Endodermal cell (in vitro differentiated cells): ENCODE data around the gene BEND6. TPM values are rescaled to one million over a fixed set of nuclear protein-coding genes. Genes with fewer than 3 reads are reported as not detected.

Experiments
- DNase-seq: peaks from one replicate; pipeline ENCODE4 v3.0.0-alpha.2; 2017
- H3K27ac ChIP-seq: 2 replicates; pipeline ENCODE4 v1.5.1; 2013; ENCODE audit warnings: mild to moderate bottlenecking, low read depth, low read length, moderate library complexity
- H3K27me3 ChIP-seq: 2 replicates; pipeline ENCODE4 v1.6.1; 2013; ENCODE audit warnings: mild to moderate bottlenecking, low read length, moderate library complexity; ENCODE audit not compliant: insufficient read depth, control insufficient read depth, poor library complexity, severe bottlenecking
- H3K36me3 ChIP-seq: 2 replicates; pipeline ENCODE4 v1.7.0; 2013; ENCODE audit warnings: mild to moderate bottlenecking, low read length, moderate library complexity; ENCODE audit not compliant: control insufficient read depth, insufficient read depth
- H3K4me1 ChIP-seq: one replicate; pipeline ENCODE4 v1.7.0; 2013; ENCODE audit warnings: low read length; ENCODE audit not compliant: control insufficient read depth, insufficient read depth
- H3K4me3 ChIP-seq: 2 replicates; pipeline ENCODE4 v1.5.1; 2013; ENCODE audit warnings: mild to moderate bottlenecking, low read length, moderate library complexity
- H3K9ac ChIP-seq: 2 replicates; pipeline ENCODE4 v1.6.1; 2013; ENCODE audit warnings: mild to moderate bottlenecking, low read length, moderate library complexity; ENCODE audit not compliant: poor library complexity, severe bottlenecking; ENCODE audit errors: extremely low read depth
- H3K9me3 ChIP-seq: 2 replicates; pipeline ENCODE4 v1.6.1; 2013; ENCODE audit warnings: mild to moderate bottlenecking, low read length, moderate library complexity; ENCODE audit not compliant: control insufficient read depth
- H3K27ac Mint-ChIP-seq: 2 replicates; pipeline ENCODE4 v1.8.0; 2020; ENCODE audit warnings: mixed read lengths
- H3K27me3 Mint-ChIP-seq: 2 replicates; pipeline ENCODE4 v1.8.0; 2021; ENCODE audit warnings: mild to moderate bottlenecking, mixed read lengths; ENCODE audit not compliant: insufficient read depth
- H3K36me3 Mint-ChIP-seq: 2 replicates; pipeline ENCODE4 v1.8.0; 2020; ENCODE audit warnings: low read depth, mixed read lengths
- H3K4me1 Mint-ChIP-seq: 2 replicates; pipeline ENCODE4 v1.8.0; 2020; ENCODE audit warnings: mixed read lengths
- H3K4me3 Mint-ChIP-seq: 2 replicates; pipeline ENCODE4 v1.8.0; 2020; ENCODE audit warnings: mild to moderate bottlenecking, moderate library complexity, mixed read lengths
- H3K9me3 Mint-ChIP-seq: 2 replicates; pipeline ENCODE4 v1.8.0; 2020; ENCODE audit warnings: mild to moderate bottlenecking, mixed read lengths
- CTCF ChIP-seq: fragments of 200-600 bp; sonication (generic); conservative IDR thresholded peaks from 2 replicates; pipeline ENCODE4 v1.5.0; 2021; ENCODE audit warnings: antibody characterized with exemption, mild to moderate bottlenecking
- WGBS, 2 experiments: methylation state at CpG; one replicate each; pipeline versions ENCODE4 v1.1.5 to v1.1.7; 2013; ENCODE audit warnings: missing lambda C conversion rate in 2 of 2, mixed read lengths in 1 of 2; ENCODE audit not compliant: insufficient coverage in 1 of 2, insufficient read length in 1 of 2; 5-methylcytosine and 5-hydroxymethylcytosine counted together
- total RNA-seq, 2 donors: library from RNA; stranded (reverse); fragmentation: NEBNext Ultra II Directional in 1 of 2; extraction: Animal tissue kit (Norgen Biotek cat#: 25700) in 1 of 2; gene quantifications; 2 replicates in 1 of 2; 3 replicates in 1 of 2; pipeline ENCODE4 v1.2.1, GENCODE V29; 2021

The BEND6 gene
- total RNA-seq, 2 donors from 2014 or later = 0.57 to 0.95 TPM

DNA sequence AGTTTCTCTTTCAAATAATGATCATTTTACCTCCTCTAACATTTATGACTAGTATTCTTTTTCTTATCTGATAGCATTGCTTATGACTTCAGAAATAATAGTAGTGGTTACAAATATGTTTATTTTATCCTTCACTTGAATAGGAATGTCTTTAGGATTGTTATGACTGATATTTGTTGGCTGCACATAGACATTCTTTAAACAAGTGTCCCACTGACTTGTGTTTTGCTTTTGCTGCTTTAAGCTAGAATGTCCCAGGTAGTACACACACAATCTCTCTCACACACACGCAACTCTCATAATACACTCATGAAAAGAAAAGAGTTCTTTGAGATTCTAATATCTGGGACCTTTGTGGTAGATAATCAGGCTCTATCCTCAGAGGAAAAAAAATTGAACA, 113.2 kb downstream of the BEND6 start:
- no peak overlapping the region for H3K27ac ChIP-seq
- H3K4me1 ChIP-seq = no peaks in the 10 kb centered on the region
- peaks cover 6% of the 10 kb centered on the region for H3K36me3 ChIP-seq
- no peak overlapping the region for H3K9ac ChIP-seq
- no peak overlapping the region for H3K27ac Mint-ChIP-seq
- H3K36me3 Mint-ChIP-seq = peaks cover 36% of the 10 kb centered on the region
- peaks cover 15% of the 10 kb centered on the region for H3K27me3 Mint-ChIP-seq
- DNase-seq = no peak
- no peak overlapping the region for H3K4me3 ChIP-seq
- peaks cover 28% of the 10 kb centered on the region for H3K9me3 ChIP-seq
- WGBS, 2 experiments = no CpG with 5 or more reads among the region's 1 CpG
- no peaks in the 10 kb centered on the region for H3K27me3 ChIP-seq
- H3K4me1 Mint-ChIP-seq = peaks cover 8% of the 10 kb centered on the region
- no peak overlapping the region for H3K4me3 Mint-ChIP-seq
- peaks cover 36% of the 10 kb centered on the region for H3K9me3 Mint-ChIP-seq
- no peak for TF ChIP-seq CTCF

DNA sequence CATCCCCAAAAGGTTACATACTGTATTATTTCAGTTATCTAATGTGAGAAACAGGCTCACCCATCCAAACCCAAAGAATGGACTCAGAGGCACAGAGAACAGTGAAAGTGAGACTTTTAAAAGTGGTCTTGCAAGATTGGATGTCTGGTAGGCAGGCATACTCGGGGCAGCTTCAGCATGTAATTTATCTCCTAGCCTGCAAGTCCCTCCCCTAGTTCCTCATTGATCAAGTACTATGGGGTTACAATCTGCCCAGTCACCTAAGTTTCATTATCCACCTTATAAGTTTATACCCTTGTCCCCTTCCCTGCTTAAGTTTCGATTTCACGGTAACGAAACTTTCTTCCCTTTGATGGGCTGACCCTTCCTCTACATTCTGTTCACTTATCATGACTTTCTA, 114.3 kb downstream of the BEND6 start:
- H3K36me3 ChIP-seq = peaks cover 6% of the 10 kb centered on the region
- peak overlapping the region; percentile 51 for H3K4me3 ChIP-seq
- no peak for TF ChIP-seq CTCF
- H3K4me1 ChIP-seq = no peaks in the 10 kb centered on the region
- no peaks in the 10 kb centered on the region for H3K27me3 ChIP-seq
- H3K27me3 Mint-ChIP-seq = peaks cover 21% of the 10 kb centered on the region
- H3K9me3 ChIP-seq = peaks cover 35% of the 10 kb centered on the region
- peaks cover 43% of the 10 kb centered on the region for H3K36me3 Mint-ChIP-seq
- no peak overlapping the region for H3K9ac ChIP-seq
- 94 to 95% methylated on average over 4 of the region's 4 CpGs for WGBS, 2 experiments
- peaks cover 43% of the 10 kb centered on the region for H3K9me3 Mint-ChIP-seq
- no peak for DNase-seq
- H3K4me3 Mint-ChIP-seq = no peak overlapping the region
- peaks cover 8% of the 10 kb centered on the region for H3K4me1 Mint-ChIP-seq
- H3K27ac Mint-ChIP-seq = no peak overlapping the region
- no peak overlapping the region for H3K27ac ChIP-seq

GRCh38 chr6:57069920-57070331, 115.0 kb downstream of the BEND6 start:
- peak; percentile 66 for DNase-seq
- Histone ChIP-seq H3K27me3 (no peaks in the 10 kb centered on the region), H3K4me1 (no peaks in the 10 kb centered on the region), H3K4me3 (peak overlapping the region; percentile 51), H3K9me3 (peaks cover 42% of the 10 kb centered on the region), H3K9ac (no peak overlapping the region), H3K36me3 (peaks cover 6% of the 10 kb centered on the region), H3K27ac (no peak overlapping the region)
- H3K27ac Mint-ChIP-seq = no peak overlapping the region
- WGBS, 2 experiments = 81 to 87% methylated on average over 7 to 9 of the region's 9 CpGs
- no peak for TF ChIP-seq CTCF
- H3K4me1 Mint-ChIP-seq = peaks cover 8% of the 10 kb centered on the region
- peaks cover 45% of the 10 kb centered on the region for H3K36me3 Mint-ChIP-seq
- peaks cover 21% of the 10 kb centered on the region for H3K27me3 Mint-ChIP-seq
- H3K9me3 Mint-ChIP-seq = peaks cover 50% of the 10 kb centered on the region
- no peak overlapping the region for H3K4me3 Mint-ChIP-seq
